MM.1S (cell line): ENCODE data around the gene FCRL6.

ENCODE experiments used
- DNase-seq: peaks from one replicate; pipeline ENCODE4 v3.0.0-alpha.2; 2015
- H2AFZ ChIP-seq: fragments of 300-600 bp; sonication (generic); 2 replicates; pipeline ENCODE4 v1.6.0; 2016; ENCODE audit warnings: antibody characterized with exemption, low read length
- H3F3A ChIP-seq: fragments of 300-600 bp; sonication (generic); 2 replicates; pipeline ENCODE4 v1.6.1; 2016; ENCODE audit warnings: mild to moderate bottlenecking, antibody characterized with exemption, low read length, moderate library complexity, mixed read lengths; ENCODE audit not compliant: insufficient read depth
- H3K27ac ChIP-seq: fragments of 300-600 bp; sonication (generic); 2 replicates; pipeline ENCODE4 v1.5.1; 2016; ENCODE audit warnings: mild to moderate bottlenecking, low read length
- H3K27me3 ChIP-seq: fragments of 300-600 bp; sonication (generic); replicated peaks from 2 replicates; pipeline ENCODE4 v1.6.0; 2016; ENCODE audit warnings: low read length; ENCODE audit not compliant: insufficient read depth
- H3K36me3 ChIP-seq: fragments of 300-600 bp; sonication (generic); replicated peaks from 2 replicates; pipeline ENCODE4 v1.6.1; 2016; ENCODE audit warnings: mild to moderate bottlenecking, low read length, mixed read lengths; ENCODE audit not compliant: insufficient read depth
- H3K4me1 ChIP-seq: fragments of 300-600 bp; sonication (generic); 2 replicates; pipeline ENCODE4 v1.6.1; 2016; ENCODE audit warnings: low read length, mixed read lengths
- H3K4me2 ChIP-seq: fragments of 300-600 bp; sonication (generic); 2 replicates; pipeline ENCODE4 v1.6.0; 2016; ENCODE audit warnings: low read depth, low read length
- H3K4me3 ChIP-seq: fragments of 300-600 bp; sonication (generic); 2 replicates; pipeline ENCODE4 v1.5.1; 2016; ENCODE audit warnings: low read length, mixed read lengths
- H3K79me2 ChIP-seq: fragments of 300-600 bp; sonication (generic); 2 replicates; pipeline ENCODE4 v1.6.1; 2016; ENCODE audit warnings: mixed run types, low read length, mixed read lengths
- H3K9ac ChIP-seq: fragments of 300-600 bp; sonication (generic); 2 replicates; pipeline ENCODE4 v1.6.1; 2016; ENCODE audit warnings: low read length, mixed read lengths
- H3K9me2 ChIP-seq: fragments of 300-600 bp; sonication (generic); replicated peaks from 2 replicates; pipeline ENCODE4 v1.6.1; 2016; ENCODE audit warnings: mild to moderate bottlenecking, low read length, mixed read lengths; ENCODE audit not compliant: insufficient read depth
- H3K9me3 ChIP-seq: fragments of 300-600 bp; sonication (generic); replicated peaks from 2 replicates; pipeline ENCODE4 v1.6.1; 2016; ENCODE audit warnings: mild to moderate bottlenecking, low read length, mixed read lengths; ENCODE audit not compliant: insufficient read depth
- H4K20me1 ChIP-seq: fragments of 300-600 bp; sonication (generic); 2 replicates; pipeline ENCODE4 v1.6.1; 2016; ENCODE audit warnings: mild to moderate bottlenecking, low read length, moderate library complexity, mixed read lengths; ENCODE audit not compliant: insufficient read depth
- EZH2 ChIP-seq: fragments of 300-600 bp; sonication (generic); optimal IDR thresholded peaks from 2 replicates; pipeline ENCODE3; 2017; ENCODE audit warnings: low read depth, mild to moderate bottlenecking, antibody characterized with exemption, low read length, mixed read lengths
- EZH2phosphoT487 ChIP-seq: fragments of 300-600 bp; sonication (generic); IDR thresholded peaks from 2 replicates; pipeline ENCODE4 v1.6.1; 2018; ENCODE audit warnings: antibody characterized with exemption, low read length
- TF ChIP-seq, protein P1 (sequence below): fragments of 300-600 bp; sonication (generic); IDR thresholded peaks from 2 replicates; pipeline ENCODE4 v1.5.1; 2016; ENCODE audit warnings: antibody characterized with exemption, low read length, mixed read lengths

The FCRL6 gene

GRCh38 chr1:159791461-159791860, 10.7 kb upstream of the FCRL6 start:
- TF ChIP-seq, protein P1, sequence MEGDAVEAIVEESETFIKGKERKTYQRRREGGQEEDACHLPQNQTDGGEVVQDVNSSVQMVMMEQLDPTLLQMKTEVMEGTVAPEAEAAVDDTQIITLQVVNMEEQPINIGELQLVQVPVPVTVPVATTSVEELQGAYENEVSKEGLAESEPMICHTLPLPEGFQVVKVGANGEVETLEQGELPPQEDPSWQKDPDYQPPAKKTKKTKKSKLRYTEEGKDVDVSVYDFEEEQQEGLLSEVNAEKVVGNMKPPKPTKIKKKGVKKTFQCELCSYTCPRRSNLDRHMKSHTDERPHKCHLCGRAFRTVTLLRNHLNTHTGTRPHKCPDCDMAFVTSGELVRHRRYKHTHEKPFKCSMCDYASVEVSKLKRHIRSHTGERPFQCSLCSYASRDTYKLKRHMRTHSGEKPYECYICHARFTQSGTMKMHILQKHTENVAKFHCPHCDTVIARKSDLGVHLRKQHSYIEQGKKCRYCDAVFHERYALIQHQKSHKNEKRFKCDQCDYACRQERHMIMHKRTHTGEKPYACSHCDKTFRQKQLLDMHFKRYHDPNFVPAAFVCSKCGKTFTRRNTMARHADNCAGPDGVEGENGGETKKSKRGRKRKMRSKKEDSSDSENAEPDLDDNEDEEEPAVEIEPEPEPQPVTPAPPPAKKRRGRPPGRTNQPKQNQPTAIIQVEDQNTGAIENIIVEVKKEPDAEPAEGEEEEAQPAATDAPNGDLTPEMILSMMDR = no peak
- TF ChIP-seq EZH2 (no peak), EZH2phosphoT487 (no peak)

GRCh38 chr1:159795534-159795933, 6.6 kb upstream of the FCRL6 start:
- no peak overlapping the region for H3K27ac ChIP-seq
- H3K9me2 ChIP-seq = no peaks in the 10 kb centered on the region
- no peak overlapping the region for H3K4me3 ChIP-seq
- H3K27me3 ChIP-seq = no peaks in the 10 kb centered on the region
- DNase-seq = no peak
- H3F3A ChIP-seq = peaks cover 8% of the 10 kb centered on the region
- H4K20me1 ChIP-seq = no peaks in the 10 kb centered on the region
- TF ChIP-seq EZH2phosphoT487 (no peak), EZH2 (no peak)
- TF ChIP-seq, protein P1 = no peak
- H3K36me3 ChIP-seq = no peaks in the 10 kb centered on the region
- no peak overlapping the region for H3K9ac ChIP-seq
- no peak overlapping the region for H2AFZ ChIP-seq
- no peaks in the 10 kb centered on the region for H3K79me2 ChIP-seq
- H3K4me1 ChIP-seq = peaks cover 14% of the 10 kb centered on the region
- no peak overlapping the region for H3K4me2 ChIP-seq
- H3K9me3 ChIP-seq = no peaks in the 10 kb centered on the region

More at GRCh38 chr1:159791461-159791860, 10.7 kb upstream of the FCRL6 start:
- H3K9me2 ChIP-seq = no peaks in the 10 kb centered on the region
- H3K36me3 ChIP-seq = no peaks in the 10 kb centered on the region
- DNase-seq = no peak
- H3K4me1 ChIP-seq = no peaks in the 10 kb centered on the region
- no peaks in the 10 kb centered on the region for H3K27me3 ChIP-seq
- no peaks in the 10 kb centered on the region for H3F3A ChIP-seq
- H3K4me3 ChIP-seq = no peak overlapping the region
- H3K27ac ChIP-seq = no peak overlapping the region
- no peak overlapping the region for H3K9ac ChIP-seq
- no peak overlapping the region for H2AFZ ChIP-seq
- H3K4me2 ChIP-seq = no peak overlapping the region
- no peaks in the 10 kb centered on the region for H4K20me1 ChIP-seq
- no peaks in the 10 kb centered on the region for H3K9me3 ChIP-seq
- no peaks in the 10 kb centered on the region for H3K79me2 ChIP-seq

- H3K27ac ChIP-seq = no peak overlapping the region
- no peak overlapping the region for H3K4me3 ChIP-seq
- no peak overlapping the region for H3K9ac ChIP-seq
- no peaks in the 10 kb centered on the region for H3K9me3 ChIP-seq
- no peaks in the 10 kb centered on the region for H3K79me2 ChIP-seq
- H3K4me1 ChIP-seq = peaks cover 30% of the 10 kb centered on the region
- no peaks in the 10 kb centered on the region for H3K27me3 ChIP-seq
- no peak overlapping the region for H2AFZ ChIP-seq
- TF ChIP-seq, protein P1 = peak; percentile 95
- no peak for TF ChIP-seq EZH2
- peak; percentile 67 for DNase-seq
- no peaks in the 10 kb centered on the region for H4K20me1 ChIP-seq
- H3F3A ChIP-seq = peaks cover 16% of the 10 kb centered on the region
- no peak overlapping the region for H3K4me2 ChIP-seq
- no peaks in the 10 kb centered on the region for H3K9me2 ChIP-seq
- no peaks in the 10 kb centered on the region for H3K36me3 ChIP-seq
These were observed 3.3 kb upstream of the FCRL6 start for GRCh38 chr1:159798893-159799292.
